ENCODE measurements around the gene SGO2.
"Not testable (repeated sequence)": the region's sequence is repeated elsewhere in the genome, so short reads cannot be mapped to it uniquely, and the experiment has no call there.

The SGO2 gene

DNA sequence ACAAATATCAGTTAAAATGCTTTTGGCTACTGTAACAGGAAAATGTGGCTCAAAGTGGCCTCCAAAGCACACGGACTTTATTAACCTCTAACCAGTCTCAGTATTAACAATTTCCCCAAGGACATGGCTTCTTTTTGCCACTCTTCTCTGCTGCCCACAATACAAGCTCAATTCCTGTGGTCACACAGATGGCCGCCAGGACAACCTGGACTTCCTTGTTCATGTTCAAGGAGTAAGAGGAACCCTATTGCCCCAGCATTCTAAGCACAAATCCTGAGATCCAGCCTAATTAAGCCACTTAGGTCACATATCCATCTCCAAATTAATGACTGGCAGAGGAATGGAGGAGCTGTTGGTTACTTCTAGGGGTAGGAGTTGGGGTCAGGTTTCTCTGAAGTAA, 98.0 kb downstream of the SGO2 start:
- no peak for DNase-seq

DNA sequence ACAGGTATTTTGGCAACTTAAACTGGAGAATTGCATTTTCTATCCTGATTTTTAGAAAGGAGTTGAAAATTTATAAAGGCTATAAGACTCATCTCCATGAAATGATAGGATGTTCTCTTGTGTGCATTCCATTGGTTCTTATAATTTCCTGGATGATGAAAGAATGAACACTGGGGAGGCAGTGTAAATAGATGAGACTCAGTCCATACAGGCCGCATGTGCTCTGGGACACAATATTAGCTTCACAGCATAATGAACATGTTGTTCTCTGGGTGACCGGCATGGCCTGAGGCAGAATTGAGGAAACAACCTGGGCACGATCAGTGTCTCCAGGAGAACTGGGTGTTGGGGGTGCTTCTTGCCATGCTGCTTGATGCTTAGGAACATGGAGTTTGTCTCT, 98.7 kb downstream of the SGO2 start:
- no peak for DNase-seq

DNA sequence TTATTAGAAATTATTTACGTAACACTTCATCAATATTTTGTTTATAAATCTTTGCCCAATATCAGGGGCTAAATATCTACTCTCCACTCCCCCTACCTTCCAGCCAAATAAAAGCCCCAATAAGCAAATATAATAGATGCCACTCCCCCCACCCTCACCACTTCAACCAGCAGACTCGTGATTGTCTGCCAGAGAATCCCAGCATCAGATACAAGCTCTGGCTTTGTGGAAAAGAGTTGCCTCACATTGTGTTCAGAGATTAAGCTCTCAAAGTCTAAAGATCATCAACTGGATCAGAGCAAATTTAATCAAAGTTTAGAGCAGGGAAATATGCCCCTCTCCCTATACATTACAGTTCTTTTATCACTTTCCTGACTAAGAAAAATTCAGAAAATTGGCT, 99.3 kb downstream of the SGO2 start:
- no peak for DNase-seq

DNA sequence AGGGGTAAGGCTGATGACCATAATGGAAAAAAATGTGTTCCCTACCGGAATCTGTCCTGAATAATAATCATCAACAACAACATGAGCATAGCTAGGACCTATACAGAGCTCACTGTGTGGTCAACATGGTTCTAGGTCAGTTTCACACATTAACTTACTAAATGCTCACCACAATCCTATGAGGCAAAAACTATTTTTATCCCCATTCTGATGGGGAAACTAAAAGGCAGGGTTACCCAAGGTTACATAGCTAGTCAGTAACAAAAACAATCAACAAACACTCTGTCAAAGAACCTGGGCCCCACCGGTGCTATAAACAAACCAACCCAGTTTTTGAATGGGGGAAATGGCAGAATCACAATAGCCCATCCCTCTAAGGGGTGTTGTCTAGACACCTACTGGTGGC, 100.0 kb downstream of the SGO2 start:
- DNase-seq, result no peak

DNA sequence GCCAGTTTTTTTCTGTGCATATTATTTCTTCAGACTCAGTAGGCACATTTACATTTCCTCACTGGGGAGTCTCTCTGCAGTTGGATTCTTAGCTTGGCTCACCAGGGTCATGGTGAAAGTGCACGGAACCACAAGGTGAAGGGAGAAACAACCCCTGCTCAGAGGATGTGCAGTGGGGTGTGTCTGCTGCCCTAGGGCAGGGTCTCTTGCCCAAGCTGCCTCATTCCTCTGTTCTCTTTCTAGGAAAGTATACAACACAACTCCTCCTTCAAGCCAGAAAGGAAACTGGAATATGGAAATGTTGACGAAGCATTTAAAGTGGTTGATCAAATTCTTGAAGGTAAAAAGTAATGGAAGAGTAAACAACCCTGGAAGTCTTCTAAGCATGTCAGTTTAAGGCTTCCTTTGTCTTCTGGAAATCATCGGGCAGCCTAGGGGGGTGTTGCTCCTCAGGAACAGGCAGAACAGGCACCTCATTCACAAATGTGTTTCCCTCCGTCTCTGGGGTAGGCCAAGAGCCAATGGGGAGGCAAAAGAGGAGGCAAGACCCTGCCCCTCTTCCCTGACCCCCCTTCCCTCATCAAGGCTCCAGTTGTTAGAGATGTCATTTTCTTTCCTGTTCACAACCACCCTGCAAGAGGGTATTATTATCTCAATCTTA, 101.2 kb downstream of the SGO2 start:
- DNase-seq, result no peak

DNA sequence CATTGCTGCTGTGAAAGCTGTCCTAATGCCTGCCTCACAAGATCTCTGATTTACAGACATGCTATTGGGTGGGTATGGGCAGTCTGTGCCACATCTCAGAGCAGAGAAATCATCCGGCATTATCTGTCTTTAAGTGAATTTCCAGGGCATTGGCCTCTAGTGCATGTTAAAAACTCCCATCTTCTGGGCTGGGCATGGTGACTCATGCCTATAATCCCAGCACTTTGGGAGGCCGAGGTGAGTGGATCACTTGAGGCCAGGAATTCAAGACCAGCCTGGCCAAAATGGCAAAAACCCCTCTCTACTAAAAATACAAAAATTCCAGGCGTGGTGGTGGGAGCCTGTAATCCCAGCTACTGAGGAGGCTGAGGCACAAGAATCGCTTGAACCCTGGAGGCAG, 102.5 kb downstream of the SGO2 start:
- not testable (repeated sequence) for DNase-seq

DNA sequence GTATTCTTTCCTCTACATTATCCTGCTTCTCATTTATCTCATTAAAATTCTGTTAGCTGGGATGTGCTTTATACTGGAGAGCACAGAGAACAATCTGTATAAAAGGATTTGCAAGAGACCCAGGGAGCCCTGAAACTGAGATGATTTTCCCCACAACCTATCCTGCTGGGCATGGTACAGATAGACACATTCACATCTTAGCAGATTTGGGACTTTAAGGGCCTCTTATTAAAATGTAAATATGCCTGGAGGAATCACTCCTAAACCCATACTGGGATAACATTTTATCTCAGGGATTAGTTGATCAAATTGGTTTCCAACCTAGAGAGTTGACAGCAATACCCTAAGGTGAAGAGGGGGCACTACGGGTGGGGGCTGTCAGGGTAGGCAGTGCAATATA, 105.3 kb downstream of the SGO2 start:
- no peak for DNase-seq

Measured in NCI-H187 (cell line).